Measurements from ENCODE around the gene UPK3BL1.
"Not testable (repeated sequence)": the region's sequence is repeated elsewhere in the genome, so short reads cannot be mapped to it uniquely, and the experiment has no call there.

- not testable (repeated sequence) for TF ChIP-seq CTCF (IDR thresholded peaks at IDR 0.05); POLR2A (IDR thresholded peaks at IDR 0.05); EP300 (IDR thresholded peaks at IDR 0.05; ENCODE audit: low read depth)
Observed at GRCh38 chr7:102689436-102690282, 47.1 kb upstream of the UPK3BL1 start.
